GM18909 (cell line): ENCODE measurements around the gene PAX5.

Experiments
- ATAC-seq: cut with Tn5 transposase; IDR thresholded peaks from one replicate; pipeline ENCODE4 v1.9.1; 2021; ENCODE audit warnings: mild to moderate bottlenecking; ENCODE audit not compliant: unreplicated experiment, poor library complexity

PAX5 gene

DNA sequence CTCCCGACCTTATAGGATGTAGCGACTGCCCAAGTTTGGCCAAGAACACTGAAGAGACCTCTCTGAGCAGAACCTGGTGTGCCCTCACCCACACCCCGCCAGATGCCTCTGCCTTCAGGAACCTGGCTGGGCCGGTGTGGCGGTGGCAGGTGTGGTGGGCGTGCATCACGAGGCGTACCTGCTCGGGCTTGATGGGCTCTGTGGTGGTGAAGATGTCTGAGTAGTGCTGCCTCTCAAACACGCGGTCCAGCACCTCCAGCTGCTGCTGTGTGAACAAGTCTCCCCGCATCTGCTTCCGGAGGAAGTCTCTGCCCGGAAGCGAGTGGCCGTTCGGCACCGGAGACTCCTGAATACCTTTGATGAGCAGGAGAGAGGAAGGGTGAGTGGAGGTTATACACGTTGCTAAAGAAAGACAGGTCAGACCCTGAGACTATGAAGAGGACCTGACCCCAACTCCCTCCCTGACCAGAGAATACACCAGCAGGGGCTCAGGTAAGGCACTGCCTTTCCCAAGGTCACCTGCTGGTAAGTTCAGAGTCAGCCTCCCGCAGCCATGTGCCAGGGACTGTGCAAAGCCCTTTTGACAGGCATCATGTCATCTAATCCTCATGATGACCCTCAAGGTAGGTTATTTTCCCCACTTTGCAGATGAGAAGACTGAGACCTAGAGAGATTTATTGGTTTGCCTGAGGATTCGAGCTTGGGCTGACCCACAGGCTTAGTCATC is 67.5 kb downstream of the PAX5 start:
- ATAC-seq, result no peak

DNA sequence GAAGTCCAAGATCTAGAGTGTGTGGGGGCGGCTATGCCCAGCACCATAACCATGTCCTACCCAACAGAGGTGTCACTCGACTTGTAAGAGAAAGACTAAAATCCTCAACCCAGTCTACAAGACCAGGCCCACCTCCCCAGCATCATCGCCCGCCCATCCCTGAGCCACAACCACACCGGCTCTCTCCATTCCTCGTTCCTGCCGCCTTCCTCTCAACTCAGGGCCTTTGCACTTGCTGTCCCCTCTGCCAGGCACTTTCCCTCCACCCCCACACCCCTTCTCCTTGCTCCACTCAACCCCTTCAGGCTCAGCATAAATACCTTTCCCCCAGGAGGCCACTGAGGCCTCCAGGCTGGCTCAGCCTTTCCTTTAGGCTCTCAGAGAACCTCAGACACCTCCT is 69.3 kb downstream of the PAX5 start:
- no peak for ATAC-seq

DNA sequence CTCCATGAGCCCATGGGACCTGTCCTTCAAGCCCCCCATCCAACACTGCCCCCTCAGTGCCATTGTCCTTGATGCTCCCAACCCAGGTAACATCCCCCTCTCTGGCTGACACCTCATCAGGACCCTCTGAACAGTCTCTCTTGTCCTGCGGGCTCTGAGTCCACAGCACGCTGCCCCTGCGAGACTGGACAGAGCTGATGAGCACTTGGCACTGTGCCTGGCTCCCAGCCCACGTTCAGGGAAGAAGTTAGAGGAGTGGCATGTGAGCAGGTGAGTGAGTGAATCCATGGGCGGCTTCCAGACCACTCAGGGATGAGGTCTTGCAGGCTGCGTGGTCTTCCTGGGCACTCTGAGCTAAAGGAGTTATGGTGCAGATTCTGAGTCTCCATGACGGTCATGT is 70.7 kb downstream of the PAX5 start:
- no peak for ATAC-seq

DNA sequence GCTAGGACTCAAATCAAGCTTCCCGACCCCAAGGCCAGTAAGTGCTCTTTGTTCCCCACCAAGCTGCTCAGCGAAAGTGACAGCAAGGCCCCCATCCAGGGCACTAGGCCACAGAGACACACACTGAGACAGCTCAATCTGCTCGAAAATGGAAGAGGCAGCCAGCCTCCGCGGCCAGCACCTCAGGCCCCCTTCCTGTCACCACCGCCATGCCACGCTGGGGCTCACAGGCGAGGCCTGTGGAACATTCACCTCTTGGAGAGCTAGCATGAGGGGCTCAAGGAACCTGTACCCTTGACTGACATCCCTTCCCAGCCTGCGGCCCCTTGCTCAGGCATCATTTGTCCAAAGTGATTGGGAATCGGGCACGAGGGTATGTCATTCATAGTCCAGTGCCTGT is 71.4 kb downstream of the PAX5 start:
- ATAC-seq, result no peak

DNA sequence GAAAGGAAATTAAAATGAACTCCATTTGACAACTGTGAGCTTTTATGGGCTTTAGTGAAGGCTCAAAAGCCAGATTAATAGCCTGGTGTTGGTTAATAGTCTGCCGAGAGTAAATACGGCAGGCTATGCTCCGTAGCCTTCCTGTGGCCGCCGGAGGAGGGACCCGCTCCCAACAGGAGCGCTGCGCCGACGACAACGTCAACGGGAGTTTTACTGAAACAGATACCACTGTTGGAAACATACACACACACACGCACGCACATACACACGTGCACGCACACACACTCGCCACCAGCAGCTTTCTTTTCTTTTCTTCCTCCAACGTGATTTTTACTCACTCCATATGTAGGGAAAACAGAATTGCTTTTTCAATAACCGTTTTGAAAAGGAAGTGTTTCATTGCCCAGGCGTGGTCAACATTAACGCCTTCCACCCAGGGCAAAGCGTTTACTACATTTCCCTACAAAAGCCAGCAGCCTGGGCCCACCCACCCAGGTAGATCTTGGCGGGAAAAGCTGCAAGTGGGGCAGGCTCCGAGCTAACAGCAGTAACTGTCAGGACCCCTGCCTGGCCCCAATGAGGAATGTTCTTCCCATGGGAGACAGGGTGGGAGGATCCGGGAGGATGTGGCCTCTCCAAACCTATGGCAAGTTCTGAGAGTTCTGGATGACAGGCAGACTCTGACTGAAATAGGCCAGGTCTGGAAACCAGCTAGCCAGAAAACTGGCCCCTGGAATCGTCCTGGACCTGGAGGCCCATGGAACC is 72.3 kb downstream of the PAX5 start:
- ATAC-seq, result no peak

DNA sequence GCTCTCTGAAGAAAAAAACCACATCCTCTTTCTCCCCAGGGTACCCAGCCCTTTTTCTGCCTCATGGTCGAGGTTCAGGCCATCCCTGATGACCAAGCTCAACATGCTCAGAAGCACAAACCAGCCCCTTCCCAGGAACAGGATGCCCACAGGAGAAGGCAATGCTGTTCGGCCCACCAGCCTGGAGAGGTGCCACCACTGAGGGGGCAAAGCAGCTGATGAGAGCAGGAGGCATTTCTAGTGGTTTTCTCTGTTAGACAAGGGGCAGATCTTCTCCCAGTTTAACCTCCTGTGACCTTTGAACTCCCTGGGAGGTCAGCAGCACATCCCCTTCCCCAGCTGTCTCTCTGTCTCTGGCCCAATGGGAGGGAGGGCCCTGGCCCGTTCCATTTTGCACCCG is 73.0 kb downstream of the PAX5 start:
- no peak for ATAC-seq

DNA sequence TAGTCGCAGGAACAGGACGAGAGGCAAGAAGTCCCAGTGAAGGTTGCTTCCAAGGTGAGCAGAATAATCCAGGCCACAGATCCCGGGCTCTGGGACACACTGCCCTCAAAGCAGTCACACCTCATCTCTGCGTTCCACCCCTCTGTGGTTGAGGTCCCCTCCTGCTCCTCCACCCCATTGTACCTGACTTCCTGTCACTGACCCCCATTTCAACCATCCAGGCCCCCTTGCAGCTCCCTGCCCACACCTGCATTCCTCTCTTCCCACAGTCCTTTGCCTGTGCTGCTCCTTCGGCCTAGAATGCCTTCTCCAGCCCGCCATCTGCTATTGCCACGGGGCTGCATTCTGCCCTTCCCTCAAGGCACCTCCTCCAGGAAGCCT is 73.5 kb downstream of the PAX5 start:
- no peak for ATAC-seq

DNA sequence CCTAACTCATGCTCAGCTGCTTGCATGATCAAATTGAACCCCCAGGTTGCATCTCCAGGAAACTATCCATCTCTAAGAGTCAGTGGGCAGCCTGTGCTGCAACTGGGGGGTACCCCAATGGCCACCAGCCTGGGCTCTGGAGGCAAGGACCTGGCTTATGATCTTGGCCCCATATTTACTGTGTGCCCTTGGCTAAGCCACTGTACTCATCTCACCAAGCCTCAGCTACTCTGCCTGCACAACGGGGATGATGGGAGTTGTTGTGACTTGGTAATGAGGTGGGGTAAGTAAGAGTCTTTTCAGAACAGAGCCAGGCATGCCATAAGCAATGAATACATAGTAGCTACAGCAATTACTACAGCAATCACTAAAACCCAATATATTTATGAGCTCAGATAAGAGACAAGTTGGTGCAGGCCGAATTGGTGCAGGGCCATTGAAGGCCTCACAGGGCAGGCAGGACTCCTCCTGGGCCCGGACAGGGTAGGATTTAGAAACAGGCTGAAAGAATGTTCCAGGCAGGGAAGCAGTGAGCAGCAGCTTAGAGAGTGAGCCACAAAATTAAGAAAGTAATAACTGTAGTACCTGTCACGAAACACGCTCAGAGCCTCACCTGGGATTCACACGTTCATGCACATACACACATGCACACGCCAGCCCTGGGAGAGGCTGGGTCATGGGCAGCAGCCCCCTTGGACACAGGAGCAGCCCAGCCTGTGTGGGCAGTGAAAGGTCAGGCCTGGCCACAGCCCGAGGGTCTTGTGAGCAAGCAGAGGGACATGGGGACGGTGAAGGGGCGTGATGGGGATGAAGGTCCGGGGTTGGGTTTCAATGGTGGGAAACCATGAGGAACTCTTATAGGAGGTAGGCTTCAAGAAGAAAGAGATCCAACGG is 74.1 kb downstream of the PAX5 start:
- no peak for ATAC-seq

DNA sequence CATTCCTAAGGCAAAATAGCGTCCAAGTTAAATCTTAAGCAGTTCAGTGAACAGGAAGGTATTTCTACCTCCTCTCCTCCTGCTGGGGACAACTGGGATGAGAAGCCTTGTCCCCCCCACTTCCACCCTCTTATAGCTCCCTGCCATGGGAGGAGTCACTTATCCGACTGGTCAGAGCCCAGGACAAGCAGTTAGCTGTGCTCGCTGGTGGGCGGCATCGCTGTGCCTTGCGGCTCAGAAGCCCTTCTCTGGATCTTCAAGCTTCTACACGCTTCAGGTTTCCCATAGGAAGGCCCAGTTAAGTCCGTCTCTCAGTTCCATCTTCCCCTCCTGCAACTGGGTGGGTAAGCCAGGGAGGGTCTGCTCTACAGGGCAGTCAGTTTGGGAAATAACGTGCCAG is 77.2 kb downstream of the PAX5 start:
- no peak for ATAC-seq

DNA sequence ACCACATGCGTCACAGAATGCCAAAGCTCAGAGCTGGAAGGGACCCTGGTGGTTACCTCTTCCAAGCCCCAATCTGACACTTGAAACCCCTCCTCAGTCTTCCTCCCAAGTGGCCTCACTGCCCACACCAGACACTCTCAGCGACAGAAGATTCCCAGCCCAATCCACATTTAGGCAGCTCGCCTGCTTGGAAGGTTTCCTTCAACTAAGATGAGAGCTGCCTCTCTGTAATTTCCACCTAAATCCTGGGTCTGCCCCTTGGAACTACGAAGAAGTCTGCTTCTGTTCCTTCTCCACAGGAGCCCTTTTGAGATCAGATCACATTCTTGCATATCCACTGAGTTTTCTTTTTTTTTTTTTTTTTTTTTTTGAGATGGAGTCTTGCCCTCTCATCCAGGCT is 83.7 kb downstream of the PAX5 start:
- no peak for ATAC-seq

DNA sequence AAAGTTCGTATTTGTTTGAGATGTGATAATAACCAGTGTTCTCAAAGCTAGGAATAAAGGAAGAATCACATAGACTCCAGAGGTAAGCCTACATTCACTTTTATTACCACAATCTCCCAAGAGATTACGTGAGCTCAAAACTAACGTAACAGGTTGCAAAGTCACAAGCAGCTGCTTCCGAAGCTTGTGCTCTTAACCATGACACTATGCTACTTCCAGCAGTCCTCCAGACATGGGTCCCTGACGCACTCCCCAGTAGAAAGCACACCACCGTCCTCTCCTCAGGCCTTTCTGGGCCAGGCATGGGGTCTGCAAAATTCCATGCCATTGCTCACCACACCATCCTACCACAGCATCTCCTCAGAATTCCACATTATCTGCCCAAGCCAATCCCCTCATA is 84.6 kb downstream of the PAX5 start:
- no peak for ATAC-seq

DNA sequence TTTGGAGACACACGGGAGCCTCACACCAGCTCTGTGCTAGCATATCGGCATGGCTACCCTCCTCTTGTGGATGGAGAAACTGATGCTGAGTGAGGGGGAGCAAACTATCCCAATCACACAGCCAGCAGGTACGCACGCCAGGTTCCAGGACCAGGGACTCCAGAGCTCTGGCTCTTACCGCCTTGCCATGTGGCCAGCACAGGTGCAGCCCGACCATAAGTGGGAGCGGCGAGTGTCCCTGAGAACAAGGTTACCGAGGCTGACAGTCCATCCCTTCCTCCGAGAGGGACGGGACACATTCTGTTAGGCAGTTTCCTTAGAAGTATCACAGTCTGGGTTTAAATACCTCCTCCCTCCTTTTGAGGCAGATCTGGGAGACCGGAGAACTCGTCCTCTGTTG is 86.0 kb downstream of the PAX5 start:
- no peak for ATAC-seq

DNA sequence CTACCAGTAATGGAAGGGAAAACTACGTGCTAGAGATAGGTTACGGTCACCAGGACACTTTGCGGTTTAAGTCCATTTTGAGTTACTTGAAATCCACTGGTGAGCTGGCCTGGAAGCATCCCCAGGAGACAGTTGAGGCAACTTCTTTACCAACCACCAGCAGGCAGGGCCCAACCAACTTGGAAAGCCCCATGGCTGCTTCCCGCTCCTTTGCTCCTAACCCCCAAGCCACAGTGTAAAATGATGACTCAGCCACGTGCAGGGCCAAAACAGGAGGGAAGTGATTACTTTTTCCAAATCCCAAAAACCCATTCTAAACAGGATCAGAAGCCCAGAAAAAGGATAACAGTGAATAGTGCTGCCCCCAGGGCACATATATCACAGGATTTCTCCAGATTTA is 87.4 kb downstream of the PAX5 start:
- ATAC-seq, result no peak

DNA sequence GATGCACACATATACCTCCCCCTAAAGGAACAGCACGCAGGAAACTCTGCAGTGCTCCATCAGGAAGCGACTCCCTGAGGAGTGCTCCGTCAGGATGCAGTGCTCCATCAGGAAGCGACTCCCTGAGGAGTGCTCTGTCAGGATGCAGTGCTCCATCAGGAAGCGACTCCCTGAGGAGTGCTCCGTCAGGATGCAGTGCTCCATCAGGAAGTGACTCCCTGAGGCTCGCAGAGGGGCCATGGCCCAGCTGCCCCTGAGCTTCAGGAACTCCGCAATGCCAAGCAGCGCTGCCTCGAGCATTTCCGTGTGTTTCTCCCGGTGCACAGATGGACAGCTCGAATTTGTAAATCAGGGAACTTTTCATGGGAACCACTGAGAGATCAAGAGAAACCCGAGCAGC is 88.1 kb downstream of the PAX5 start:
- ATAC-seq, result no peak

DNA sequence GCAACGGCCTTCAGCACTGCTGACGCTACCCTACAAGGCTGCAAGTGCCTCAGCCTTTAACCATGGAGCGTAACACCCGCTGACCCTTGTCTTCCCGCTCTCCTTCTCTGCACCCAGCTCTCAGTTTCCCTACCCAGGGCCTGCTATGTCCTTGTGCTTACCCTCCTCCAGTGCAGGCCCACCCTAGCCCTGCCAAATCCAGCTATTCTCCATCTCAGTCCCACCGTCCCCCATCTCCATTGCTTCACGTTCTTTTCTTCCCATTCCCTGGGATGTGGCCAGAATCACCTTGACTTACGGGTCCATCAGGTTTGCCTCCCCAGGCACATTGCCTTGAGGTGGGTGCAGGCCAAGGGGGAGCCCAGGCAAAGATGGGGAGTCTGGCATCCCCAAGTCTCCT is 91.2 kb downstream of the PAX5 start:
- ATAC-seq, result no peak

DNA sequence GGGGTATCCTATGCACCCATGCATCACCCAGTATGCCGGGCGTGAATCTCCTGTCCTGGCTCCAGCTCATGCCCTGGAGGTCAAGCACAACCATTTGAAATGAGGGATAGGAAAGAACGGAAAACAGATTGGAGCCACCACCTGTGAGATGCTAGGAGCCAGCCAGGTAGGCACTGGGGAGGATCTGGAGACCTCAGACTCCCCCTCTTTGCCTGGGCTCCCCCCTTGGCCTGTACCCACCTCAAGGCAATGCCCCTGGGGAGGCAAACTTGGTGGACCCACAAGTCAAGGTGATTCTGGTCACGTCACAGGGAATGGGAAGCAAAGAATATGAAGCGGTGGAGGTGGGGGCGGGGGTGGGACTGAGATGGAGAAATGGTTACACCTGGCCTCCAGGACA is 92.6 kb downstream of the PAX5 start:
- no peak for ATAC-seq

DNA sequence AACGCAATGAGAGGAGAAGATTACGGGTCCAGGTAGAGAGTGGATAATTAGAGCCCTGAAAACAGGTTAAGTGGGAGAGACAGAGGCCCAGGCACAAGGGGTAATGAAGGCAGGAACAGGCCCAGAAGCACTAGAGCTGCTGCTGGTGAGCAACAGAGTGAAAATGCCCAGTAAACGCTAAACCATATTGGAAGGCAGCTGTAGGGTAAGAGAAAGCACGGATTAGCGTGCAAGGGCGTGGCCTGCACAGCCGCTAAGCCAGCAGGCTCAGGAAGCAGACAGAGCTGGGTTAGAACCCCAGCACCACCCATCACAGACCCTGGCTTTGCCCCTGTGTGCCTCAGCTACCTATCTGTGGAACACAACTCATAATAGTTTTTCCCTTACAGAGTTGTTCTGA is 93.2 kb downstream of the PAX5 start:
- no peak for ATAC-seq

DNA sequence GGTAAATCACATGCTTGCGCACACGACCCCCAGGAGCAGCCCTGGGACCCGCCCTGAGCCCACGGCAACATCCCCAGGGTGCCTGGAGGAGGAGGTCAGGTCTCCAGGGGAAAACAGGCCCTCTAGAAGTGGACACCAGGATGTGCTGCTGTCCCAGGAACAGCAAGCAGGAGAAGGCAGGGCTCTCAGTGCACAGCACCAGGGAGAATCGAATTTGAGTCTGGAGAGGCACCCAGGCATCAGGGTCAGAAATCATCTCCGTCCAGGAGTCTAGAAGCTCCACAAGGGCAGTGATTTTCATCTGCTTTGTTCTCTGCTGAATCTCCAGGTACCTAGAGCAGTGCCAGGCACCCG is 93.6 kb downstream of the PAX5 start:
- no peak for ATAC-seq

DNA sequence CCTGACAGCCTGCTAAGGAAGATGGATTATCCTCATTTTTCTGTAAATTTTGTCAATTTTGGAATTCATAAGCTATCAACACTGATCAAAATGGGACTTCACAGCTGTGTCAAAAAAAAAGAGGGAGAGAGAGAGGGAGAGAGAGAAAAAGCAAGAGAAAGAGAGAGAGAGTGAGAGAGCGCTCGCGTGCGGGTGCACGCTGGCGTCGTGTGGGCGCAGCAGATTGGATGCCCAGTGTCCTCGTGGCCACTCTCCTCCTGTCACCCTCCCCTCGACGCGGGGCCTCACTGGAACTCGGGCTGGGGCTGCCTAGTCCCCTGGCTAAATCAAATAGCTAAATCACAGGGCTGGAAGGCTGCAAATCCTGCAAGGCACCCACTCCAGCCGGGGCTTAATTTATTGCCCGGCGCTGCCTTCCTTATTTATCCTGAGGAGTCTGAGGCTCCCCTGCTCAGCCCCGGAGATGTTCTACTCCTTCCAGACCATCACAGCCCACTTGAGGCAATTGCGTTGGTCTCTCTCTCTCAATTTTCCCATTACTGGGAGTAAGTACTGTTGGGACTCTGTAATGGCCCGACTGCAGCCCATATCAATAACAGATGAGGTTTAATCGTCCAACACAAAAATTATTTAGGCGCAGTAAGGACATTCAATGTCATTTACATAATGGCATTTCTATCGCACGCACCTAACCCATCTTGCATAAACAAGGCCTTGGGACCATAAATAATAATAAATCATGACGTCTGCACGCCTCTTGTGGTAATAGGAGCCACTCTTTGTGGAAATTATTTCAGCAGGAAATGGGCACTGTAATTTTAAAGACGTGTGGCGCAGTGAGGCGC is 94.2 kb downstream of the PAX5 start:
- no peak for ATAC-seq

DNA sequence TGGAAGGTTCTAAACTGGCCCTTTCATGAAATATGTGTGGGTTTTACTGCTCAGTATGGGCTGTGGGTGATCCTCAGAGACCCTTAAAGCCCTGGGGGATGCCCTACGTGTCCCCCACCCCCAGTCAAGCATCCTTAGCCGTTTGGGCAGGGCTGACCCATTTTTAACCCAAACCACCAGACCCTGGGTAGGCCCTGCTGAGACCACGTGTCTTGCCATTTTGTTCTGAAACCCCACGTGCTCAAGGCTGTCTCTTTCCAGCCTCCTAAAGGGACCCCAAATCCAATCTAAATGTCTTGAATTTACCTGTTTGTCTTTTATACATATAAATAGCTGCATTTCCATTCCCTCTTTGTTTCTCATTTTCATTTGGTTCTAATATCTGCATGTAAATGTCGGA is 94.9 kb downstream of the PAX5 start:
- no peak for ATAC-seq
